SU-DHL-6 (cell line): Measurements from ENCODE around the gene ZNF319.

ENCODE experiments used
- CTCF ChIP-seq: fragments of 200-600 bp; sonication (generic); IDR thresholded peaks from one replicate; pipeline ENCODE4 v1.5.1; 2017; ENCODE audit warnings: antibody characterized with exemption, mild to moderate bottlenecking, low read length, moderate library complexity; ENCODE audit not compliant: insufficient read depth, poor library complexity, severe bottlenecking
- EZH2phosphoT487 ChIP-seq: fragments of 200-600 bp; sonication (generic), shearing (Covaris generic); conservative IDR thresholded peaks from 2 replicates; pipeline ENCODE4 v1.6.1; 2018; ENCODE audit warnings: mild to moderate bottlenecking, antibody characterized with exemption, low read length, moderate library complexity, mixed read lengths

- TF ChIP-seq CTCF (no peak), EZH2phosphoT487 (no peak)
These were observed 29.8 kb upstream of the ZNF319 start for GRCh38 chr16:58030136-58030840.
